Stimulated activated CD8-positive, alpha-beta memory T cell treated with anti-CD3 and anti-CD28 coated beads, Interleukin-12 subunit alpha, Interleukin-12 subunit beta, amount 100 ng/mL, for 4 hours (primary cell): ENCODE measurements around the gene GDF7.

Experiments
- DNase-seq: peaks from one replicate; pipeline ENCODE4 v3.0.0-alpha.2; 2020; ENCODE audit warnings: low read depth

Gene GDF7

GRCh38 chr2:20629181-20629580 is 37.8 kb upstream of the GDF7 start:
- no peak for DNase-seq

- DNase-seq = no peak
Measured at GRCh38 chr2:20629581-20630171, 37.3 kb upstream of the GDF7 start.

DNA sequence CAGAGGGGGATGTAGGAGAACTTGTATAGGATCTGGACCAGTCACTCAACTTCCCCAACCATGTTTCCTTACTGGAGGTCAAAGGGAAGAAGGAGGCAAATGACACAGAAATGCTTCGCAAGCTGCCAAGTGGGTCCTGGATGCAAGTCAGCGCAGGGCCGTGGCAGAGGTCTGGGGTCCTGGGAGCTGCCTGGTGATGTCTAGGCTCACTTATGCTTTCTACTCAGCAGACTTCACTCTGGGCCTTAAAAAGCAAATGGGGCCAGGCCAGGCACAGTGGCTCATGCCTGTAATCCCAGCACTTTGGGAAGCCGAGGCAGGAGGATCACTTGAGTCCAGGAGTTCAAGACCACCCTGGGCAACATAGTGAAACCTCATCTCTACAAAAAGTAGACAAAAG is 36.0 kb upstream of the GDF7 start:
- DNase-seq = no peak

DNA sequence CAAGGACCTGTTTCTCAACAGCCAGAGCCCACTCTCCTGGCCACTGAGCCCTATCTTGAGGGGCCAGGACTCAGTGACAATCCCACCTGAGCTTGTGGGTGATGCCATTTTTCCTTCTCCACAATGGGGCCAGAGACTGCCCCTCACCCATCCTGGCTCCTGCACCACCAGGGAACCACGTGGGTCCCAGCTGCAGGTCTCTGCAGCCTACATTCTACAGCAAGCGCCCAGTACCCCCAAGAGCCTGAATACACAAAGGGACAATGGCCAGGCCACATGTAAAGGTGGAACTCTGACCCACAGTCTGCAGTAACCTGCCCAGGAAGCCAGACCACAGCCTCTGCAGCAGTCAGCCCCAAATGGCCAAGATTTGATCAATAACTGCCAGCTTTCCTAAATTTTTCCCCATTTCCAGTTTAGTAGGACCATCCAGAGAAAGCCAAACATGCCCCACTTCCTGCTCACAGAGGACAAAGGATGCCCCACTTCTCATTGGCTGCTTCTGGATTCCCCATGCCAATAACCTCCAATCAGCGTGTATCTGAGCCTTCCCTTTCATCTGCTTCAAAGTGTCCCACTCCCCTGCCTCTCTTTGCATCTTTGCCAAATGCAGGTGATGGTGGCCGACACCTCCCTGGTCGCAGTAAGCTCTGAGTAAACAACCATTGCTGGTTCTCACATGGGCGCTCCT is 35.2 kb upstream of the GDF7 start:
- DNase-seq = no peak

- no peak for DNase-seq
Measured at GRCh38 chr2:20632446-20632990, 34.4 kb upstream of the GDF7 start.

DNA sequence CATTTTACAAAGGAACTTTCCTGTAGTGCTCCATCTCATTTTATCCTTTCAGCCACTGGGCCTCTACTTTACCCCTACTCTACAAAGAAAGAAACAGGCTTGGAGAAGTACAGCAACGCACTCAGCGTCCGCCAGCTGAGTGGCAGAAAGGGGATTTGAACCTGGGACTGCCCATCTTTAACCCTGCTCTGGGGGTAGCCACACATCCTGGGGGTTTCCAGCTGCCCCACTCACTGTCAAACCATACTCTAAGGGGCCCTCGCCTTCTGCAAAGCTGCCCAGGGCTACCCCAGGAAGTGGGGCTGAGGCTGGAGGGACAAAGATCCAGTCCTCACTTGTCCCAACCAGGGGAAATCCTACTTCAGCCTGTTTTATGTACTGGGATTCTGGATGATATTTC is 33.9 kb upstream of the GDF7 start:
- DNase-seq = no peak

DNA sequence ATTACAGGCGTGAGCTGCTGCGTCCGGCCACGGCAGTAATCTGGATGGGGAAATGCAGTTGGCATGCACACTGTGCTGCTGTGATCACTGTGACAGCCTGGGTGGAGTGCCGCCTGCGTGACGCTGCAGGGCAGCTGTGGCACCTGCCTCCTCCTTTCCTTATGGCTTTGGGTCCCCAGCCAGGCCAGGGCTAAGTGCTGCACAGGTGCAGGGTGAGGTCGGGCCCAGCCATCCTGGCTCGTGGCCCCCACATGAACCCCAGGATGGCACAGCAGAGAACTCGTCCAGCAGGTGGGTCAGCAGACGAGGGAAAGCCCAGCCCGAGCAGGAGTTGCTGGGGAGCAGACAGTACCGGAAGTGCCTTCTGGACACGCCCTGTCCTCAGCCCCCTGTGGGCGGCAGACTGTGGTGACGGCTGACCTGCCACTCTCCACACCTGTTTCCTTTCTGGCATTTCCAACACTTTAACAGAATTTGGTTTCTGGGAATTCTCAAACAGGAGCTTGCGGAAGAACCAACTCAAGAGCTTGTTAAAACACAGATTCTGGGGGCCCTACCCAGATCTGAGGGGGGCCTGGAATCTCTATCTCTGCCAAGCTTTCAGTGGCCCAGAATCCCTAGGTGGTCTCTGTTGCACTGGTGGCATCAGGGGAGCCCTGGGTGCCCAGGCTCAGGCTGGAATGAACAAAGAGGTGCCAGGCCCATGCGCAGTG is 33.0 kb upstream of the GDF7 start:
- no peak for DNase-seq

DNA sequence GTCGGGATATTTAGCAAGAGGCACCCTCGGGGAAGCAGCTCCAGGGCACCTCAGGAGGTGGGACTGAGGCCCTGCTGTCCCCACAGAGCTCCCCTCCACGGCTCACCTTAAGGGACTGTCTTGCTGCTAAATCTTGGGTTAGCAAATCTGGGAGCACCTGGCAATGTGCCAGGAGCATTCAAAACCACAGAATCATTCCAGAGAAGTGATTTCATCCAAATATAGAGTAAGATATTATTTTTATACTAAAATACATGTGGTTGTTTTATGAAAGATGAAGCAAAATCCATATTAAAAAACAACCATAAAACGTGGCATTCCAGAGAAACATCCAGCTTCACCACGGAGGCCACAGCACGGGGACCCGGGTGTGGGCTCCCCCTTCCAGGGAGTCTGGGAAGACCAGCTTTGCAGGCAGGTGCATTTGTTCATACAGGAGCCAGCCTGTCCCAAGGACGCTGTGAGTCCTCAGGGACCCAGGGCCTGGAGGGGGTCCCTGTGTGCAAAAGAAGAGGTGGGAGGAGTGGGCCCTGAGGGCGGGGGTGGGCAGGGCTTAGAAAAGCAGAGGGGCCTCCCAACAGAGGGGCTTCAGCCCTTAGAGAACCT is 32.3 kb upstream of the GDF7 start:
- DNase-seq = no peak

DNA sequence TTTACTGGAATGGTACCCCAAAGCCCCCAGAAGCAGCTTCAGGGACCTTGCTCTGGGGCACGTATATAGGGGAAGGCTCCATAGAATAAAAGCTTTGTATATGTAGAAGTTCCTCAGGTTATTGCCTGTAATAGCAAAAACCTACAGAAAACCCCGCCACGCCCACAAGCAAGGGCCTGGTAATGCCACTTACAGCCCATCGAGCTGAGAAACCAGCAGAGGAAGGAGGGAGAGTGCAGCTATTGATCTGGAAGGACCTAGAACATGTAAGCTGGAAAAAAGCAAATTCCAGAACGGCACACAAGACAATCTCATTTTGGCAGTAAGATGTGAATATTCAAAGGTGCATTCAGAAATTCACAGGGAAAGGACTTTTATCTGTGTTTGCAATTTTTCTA is 31.8 kb upstream of the GDF7 start:
- DNase-seq = no peak

DNA sequence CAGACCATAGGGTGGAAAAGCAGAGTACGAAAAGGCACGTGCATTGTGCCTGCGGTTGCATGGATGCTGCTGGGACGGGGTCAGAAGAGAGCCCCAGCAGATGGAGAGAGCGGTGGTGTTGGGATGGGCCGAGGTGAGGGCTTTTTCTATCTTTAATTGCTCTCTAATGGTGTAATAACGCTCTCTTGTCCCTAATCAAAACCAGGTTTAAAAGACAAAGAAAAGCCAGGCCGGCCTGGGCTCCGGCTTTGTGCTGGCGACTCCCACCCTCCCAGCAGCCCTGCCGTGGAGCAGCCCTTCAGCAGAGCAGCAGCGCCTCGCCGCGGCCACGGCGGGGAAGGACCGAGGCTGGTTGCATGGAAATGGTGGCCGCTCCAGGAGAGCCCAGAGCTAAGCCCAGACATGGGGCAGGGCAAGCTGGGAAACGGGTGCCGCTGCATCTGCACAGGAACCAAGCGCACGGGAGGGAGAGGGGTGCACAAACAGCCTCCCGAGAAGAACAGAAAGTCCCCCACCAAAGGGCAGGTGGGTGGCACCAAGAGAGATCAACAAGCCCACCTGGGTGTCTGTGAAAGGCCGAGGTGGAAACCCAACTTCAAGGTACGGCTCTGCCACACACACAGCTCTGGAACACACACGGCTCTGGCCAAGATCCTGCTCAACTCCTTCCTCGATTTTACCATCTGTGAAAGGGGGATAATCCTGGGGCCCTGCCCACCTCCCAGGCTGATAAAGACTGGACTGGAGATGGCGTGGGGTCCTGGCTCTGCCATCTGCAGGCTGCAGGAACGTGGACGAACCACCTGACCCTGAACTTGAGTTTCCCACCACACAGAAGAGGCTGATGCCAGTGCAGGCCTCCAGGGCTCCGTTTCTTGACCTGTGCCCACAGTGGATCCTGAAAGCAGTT is 31.0 kb upstream of the GDF7 start:
- no peak for DNase-seq

- DNase-seq = no peak
Measured at GRCh38 chr2:20637147-20637546, 29.8 kb upstream of the GDF7 start.

DNA sequence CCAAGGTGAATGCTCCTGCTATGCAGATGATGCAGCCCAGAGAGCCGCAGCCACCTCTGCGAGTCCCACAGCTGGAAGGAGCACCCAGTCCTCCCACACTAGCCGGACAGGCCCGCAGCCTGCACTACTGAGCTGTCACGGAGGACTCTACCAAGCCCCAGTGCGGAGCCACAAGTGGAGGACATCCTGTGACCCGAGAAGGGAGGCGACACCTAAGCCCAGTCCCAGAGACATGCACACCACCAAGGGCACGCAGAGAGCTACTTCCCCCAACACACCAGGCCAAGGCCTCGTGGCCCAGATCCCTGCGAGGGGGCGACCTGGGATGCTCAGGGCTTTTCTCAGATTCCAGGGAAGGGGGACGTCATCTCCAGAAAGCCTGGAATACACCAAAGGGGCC is 28.9 kb upstream of the GDF7 start:
- no peak for DNase-seq

- no peak for DNase-seq
Measured at GRCh38 chr2:20638646-20639430, 28.1 kb upstream of the GDF7 start.

GRCh38 chr2:20640411-20641122 is 26.4 kb upstream of the GDF7 start:
- DNase-seq = no peak

DNA sequence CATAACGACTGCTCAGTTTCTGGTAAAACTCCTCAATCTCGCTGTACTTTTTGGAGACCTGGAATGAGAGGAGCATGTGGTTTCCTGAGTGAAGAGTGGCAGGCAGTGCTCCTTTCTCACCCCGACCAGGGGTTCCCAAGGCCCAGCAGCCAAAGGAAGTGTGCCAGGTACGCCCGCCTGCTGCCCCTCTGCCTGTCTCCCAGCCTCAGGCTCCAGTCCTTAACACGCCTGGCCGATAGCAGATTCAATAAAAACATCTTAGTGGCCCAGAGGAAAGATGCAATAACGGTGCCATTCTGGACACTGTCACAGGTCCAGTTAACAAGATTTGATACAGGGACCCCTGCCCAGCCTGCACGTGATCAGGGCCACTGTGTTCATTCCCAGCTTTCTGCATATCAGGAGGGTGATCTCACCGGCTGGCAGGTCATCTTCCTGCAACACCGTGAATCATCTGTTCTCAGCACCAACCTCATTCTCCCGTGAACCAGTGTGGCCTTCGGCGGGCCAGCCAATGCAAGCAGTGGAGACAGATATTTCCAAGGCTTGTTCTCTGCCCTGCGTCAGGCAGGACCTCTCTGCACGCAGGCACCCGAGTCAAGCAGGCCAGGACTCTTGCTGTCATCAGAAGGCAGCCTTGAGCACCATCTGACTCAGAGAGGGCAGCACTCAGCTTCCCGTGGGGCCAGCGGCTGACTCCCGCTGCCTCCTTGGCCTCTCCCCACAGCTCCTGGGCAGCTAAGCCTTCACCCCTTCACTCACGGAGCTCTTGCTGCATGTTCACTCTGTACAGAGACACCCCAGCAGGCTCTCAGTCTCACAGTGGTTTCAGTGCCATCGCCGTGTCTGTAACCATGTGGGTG is 25.6 kb upstream of the GDF7 start:
- DNase-seq = no peak

DNA sequence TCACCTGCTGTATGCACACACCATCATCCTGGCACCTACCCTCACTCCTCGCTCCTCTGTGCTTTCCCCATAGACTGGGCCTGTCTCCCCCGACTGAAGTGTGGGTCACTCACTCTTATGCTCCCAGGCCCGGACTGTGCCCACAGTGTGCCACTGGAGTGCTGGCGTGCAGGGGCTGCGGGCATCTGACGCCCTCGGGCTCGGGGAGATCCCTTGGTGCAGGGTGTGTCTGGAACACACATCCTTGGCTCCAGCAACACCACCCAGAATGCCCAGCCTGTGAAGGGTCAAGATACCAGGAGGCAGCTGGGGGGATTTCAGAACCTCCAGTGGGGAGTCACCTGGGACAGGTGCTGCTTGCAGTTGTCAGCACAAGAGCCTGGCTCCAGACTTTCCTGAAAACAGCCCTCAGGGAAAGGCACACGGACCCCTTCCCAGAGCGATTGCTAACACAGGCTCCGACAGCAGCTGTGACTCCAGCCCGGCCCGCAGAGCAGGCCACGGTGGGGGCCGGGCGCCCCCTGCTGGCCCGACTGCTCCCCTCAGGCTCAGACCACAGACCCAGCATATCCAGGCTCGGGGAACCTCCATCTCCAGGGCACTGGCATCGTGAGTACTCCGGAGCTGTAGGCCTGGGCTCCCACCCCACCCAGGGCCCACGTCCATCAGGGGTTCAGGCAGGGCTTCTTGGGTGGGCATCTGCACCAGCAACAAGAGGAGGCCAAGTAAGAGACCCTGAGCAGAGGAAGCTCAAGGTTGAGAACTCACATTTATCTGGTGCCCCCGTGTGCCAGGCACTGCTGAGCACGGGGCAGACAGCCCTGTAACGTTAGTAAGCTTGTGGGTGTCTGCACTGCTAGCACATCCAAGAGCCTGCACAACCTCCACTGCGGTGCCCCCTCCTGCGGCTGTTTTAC is 24.6 kb upstream of the GDF7 start:
- peak; percentile 51 for DNase-seq

GRCh38 chr2:20643060-20643459 is 23.9 kb upstream of the GDF7 start:
- no peak for DNase-seq

GRCh38 chr2:20643826-20644225 is 23.1 kb upstream of the GDF7 start:
- no peak for DNase-seq
